ENCODE data around the gene FLT4.

The FLT4 gene

DNA sequence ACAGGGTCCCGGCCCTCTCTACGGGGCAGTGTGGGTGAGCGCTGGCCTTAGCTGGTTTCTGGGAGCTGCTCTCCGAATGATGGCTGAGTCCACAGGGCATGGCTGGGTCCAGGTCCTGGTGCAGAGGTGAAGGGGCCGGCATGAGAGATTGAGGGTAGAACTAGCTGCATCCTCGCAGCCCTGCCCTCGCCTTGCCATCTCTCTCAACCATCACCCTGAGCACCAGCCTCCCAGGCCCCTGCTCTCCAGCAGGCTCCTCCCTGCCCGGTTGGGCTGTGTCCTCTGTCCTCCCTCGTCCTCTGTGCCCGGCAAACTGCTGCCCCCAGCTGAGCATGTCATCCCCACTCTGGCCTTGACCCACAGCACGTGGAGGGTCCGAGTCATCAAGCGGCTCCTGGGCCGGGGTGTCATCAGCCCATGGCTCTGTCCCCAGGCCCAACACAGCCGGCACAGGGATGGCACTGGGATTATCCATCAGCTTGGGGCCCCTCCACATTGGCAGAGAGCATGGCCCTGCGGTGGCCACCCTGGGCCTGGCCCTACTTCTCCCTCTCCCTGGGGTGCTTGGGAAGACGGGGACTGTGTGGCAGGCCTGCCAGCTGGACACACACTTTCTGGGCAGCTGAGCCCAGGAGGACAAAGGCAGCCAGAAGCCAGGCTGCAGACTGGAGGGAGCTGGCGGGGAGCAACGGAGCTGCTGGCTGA lies 8.4 kb downstream of the FLT4 start:
- no peak for DNase-seq

DNA sequence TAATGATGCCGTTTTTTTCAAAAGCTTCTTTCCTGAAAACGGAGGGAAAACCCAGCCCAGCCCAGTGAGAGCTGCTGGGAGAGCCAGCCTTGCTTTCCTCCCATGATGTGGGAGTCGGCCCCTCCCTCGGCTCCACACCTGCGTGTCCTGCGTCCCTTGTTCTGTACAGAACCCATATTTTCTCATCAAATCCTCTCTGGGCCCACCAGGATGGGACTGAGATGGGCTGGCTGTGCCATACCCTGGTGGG lies 8.9 kb downstream of the FLT4 start:
- DNase-seq: no peak

DNA sequence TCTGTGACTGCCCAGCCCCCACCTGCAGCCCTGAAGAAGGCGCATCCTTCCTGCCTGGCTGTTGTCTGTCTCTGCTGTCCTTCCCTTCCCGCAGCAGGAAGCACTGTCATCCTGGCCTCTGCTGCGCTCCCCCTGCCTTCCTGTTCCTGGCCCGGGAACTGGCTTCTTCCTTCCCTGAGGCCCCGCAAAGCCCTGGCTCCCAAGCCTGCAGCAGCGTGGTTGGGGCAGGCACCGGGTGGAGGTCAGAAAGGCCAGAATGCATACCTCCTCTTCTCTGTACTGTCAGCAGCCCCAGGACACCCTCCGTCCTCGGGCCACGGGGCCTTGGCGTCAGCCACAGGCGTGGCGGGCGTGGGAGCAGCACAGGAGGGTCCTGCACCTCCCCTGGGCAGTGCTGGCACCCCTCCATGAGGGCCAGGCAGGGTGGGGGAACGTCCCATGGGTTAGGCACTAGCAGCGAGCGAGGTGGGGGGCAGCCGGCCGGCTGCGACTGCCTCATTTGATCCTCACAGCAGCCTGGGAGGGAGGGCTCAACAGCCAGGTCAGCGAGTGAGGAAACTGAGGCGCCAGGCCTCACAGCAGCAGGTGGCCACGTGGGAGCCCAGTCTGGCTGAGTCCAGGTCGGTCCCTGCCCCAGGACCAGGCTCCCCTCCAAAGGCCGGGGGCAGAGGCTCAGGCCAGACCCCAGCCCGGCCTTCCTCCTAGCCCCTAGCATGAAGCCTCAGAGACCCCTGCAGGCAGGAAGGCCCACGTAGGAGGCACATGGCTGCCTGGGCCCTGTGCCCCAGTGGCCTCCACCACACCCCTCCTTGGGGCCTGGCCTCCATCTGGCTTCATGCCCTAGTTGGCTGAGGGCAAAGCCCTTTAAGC lies 9.4 kb downstream of the FLT4 start:
- no peak for DNase-seq

DNA sequence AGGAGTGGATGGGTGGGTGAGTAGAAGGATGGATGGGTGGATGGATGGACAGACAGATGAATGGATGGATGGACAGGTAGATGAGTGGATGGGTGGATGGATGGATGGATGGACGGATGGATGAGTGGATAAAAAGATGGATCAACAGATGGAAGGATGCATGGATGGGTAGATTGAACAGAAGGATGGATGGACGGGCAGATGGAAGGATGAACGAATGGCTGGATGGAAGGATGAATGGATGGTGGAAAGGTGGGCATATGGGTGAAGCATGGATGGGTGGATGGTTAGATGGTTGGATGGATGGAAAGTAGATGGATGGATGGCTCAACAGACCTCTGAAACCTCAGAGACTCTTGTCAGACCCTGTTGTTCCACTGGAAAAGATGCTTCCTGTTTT lies 10.1 kb downstream of the FLT4 start:
- no peak for DNase-seq

DNA sequence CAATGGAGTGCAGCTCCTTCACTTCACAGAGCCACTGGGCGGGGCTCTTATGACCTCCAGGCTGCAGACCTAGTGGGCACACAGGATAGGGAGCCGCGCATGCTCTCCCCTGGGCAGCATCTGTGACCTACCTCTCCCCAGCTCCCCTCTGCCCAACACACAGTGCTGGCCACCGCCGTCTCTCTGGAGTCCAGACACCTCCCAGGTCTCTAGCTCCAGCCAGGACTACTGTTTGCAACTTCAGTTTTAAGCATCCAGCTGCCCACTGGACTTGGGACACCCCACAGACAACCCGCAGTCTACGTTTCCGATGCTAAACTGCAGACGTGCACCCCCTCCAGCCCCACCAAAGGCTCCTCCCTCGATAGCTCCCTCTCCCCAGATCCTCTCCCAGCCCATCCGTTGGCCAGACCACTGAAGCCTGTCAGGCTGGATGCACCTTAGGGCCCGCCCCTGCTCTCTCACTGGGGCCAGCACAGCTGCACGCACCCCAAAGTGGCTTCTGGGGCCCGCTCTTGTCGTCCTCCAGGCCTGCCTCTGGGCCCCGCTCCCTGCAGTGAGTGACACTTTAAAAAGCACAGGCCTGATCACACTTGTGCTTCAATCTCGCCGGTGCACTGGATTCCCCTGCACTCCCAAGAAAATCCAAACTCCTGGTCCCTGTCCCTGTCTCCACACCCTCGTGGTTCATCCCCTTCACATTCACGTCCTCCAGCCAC lies 11.3 kb downstream of the FLT4 start:
- no peak for DNase-seq

DNA sequence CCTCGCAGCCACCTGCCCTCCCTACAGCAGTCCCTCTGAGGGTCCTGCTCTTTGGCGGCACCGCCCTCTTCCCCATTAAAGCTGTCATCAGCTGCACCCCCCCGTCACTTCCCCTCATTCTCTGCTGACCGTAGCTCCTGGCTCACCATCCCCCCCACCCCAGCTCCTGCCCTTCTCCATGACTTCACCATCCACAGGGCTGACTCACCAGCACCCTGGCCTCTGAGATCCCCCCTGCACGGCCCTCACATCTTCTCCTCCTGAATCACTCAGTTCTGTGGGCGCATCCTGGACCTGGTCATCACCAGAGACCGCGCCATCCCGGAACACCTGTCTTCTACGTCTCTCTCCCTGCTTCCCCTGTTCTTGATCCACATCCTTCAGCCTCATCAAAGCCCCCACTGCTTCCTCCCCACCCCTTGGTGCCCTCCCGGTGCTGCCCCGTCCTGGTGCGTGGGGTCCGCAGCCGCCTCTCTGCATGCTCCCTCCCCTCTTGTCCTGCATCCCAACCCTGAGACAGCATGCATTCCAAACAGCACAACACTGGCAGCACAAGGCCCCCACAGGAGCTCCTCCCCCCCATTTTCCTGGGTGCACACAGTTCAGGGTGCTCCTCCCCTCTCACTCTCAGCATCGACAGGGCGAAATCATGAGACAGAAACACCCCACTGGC lies 12.9 kb downstream of the FLT4 start:
- no peak for DNase-seq

DNA sequence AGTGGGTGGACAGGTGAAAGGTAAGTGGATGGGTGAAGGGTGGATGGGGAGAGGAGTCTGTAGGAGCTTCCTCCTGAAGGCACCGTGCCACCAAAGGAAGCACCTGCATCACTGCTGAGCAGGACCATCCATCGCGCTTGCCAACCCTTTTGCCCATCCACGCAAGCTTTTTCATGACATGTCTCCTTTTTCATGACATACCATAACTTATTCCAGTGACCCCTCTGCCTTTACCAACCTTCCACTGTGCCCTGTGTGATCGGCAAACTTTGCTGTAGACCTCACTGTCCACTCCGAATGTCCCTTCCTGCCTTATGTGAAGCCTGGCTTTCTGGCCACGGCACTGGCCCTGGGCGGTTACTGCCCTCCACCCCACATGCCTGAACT lies 13.4 kb downstream of the FLT4 start:
- DNase-seq: no peak

DNA sequence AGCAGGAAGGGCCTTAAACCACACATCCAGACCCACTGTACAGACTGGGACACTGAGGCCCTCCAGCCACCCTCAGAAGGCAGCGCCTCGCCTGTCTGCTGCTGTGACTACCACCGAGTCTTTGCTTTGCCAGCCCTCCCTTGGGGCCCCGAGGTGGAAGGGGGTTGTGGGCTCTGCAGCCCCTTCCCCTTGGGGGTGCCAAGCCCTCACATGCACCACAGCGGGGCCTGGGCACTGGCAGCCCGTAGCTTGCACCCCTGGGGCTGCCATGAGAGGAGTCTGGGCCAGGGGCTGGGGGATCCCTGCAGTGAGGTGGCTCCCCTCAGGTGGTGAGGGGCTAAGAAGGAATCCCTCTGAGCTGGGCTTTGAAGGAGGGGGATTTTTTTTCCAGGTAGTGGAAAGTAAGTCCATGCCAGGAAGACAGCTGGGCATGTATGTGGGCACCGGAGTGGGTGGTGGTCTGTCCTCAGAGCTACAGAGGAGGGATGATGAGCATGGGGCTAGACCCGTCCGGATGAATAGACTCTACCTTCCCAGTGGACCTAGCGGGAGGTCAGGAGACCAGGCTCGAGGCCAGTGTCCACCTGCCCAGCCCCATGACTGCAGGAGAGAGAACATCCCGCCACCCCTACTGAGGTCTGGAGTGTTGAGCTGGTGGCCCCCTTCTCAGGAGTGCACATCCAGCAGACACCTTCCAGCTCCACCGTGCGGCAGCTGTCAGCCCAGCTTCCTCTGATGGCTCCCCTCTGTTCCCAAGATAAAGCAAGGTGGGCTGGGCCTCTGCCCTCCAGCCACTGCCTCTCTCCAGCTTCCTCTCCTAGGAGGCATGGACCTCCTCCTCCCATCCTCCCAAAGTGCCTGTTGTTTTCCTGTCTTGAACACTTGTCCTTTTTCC lies 15.9 kb downstream of the FLT4 start:
- no peak for DNase-seq

DNA sequence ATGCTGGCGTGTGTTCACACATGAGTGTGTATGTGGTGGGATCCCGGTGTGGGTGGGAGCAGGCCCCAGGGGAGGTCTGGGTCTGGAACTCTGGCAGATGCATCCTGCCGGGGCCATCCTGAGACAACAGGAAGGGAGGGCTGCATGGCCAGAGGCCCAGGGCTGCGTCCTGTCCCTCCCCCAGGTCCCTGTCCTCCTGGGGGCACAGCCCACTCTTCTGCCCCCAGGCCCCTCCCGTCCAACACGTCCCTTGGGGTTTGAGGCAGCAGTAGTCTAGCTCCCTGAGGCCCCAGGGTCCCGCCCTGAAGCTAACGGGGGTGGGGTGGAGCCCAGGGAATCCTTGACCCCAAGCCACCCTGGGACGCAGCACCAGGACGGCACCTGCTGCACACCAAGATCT lies 16.6 kb downstream of the FLT4 start:
- DNase-seq: no peak

DNA sequence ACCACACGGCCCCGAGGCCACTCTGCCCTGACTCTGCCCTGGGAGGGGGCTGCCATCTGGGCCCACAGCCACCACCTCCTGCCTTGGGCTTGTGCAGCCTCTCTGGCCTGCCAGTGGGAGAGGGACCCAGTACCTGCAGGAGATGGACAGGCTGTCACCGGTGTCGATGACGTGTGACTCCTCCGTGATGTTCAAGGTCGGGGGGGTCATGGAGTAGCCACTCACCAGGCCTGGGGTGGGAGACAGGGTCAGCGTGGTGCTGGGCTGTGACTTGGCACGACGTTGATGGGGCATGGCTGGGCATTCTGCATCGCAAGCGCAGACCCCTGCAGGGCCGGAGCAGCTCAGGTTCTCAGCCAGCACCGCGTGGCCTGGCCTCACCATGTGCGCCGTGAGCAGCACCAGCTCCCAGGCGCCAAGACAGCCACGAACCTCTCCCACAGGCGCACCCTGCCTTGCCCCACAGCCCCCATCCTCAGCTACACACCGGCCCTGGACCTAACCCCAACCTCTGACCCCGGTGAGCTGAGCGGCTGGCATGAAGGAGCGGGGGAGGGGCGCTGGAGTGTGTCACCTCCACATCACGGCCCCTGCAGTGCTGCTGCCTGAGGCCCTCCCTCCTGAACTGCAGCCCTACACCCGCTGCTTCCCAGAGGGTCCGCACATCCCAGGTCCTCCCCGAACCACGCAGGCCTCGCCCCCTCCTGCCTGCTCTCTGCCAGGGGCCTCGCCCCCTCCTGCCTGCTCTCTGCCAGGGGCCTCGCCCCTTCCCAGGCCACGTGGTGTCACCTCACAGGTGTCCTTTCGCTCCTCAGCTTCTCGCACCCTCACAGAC lies 17.6 kb downstream of the FLT4 start:
- no peak for DNase-seq

DNA sequence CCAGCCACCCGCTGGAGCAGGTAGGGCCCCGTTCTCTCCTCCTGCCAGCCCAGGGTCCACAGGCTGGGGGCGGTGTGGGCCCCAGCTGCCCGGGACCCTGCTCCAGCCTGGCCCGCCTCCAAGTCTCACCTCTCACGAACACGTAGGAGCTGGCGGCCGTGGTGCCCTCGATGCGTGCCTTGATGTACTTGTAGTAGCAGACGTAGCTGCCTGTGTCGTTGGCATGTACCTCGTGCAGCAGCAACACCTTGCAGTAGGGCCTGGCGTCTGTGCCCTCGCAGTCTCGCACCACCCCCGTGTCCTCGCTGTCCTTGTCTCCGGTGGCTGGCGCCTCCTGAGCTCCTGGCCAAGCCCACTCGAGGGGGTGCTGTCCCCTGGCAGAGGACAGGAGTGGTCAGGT lies 19.0 kb downstream of the FLT4 start:
- no peak for DNase-seq

DNA sequence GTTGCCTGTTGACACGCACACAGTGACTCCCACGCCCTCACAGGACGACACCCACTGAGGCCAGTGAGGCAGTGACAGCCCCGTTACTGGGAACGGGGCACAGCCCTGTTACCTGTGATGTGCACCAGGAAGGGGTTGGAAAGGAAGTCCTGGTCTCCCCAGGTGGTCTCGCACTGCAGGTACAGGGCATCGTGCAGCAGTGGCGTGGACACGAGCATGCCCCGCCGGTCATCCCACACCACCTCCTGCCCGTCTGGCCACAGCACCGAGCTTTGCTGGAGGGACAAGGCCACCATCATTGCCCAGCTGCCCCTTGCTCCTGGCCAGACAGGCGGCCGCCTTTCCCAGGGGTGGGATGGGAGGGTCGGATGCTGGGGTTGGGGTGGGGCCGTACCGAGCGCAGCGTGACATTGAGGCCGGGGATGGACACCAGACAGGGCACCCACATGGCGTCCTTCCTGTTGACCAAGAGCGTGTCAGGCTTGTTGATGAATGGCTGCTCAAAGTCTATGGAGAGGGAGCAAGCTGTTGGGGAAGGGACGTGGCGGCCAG lies 19.5 kb downstream of the FLT4 start:
- no peak for DNase-seq

DNA sequence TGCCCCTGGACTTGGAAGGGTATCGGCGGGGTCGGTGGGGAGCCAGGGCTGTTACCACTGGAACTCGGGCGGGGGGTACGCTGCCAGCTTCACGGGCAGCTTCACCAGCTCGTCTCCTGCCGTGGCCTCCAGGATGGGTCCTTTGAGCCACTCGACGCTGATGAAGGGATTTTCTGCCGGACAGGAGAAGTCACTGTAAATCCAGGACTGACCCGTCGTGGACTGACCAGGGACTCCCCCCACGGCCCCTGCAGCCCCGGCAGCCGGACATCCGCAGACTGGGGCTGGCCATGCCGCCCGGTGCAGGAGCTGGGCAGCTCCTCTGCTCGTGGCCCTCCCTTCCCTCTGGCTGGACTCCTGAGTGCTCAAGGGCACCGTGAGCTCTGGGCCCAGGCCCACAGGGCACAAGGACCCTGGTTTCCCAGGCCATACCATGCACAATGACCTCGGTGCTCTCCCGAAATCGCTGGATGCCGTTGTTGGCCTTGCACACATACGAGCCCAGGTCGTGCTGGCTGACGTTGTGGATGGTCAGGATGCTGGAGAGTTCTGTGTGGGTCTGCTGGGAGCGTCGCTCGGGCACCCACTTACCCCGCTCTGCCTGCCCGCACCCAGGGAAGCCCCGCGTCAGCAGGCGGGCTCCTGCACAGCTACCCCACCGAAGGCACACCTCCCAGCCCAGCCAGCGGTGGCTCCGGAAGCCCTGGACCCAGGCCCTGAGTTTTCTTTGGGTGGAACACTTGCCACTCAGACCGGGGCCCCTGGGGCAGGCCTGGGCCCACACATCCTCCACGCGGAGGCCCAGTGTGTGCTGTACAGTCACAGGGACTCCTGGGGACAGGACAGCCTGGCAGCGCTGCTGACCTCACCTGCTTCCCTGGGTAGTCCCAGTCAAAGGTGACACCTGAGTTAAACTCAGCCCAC lies 20.3 kb downstream of the FLT4 start:
- no peak for DNase-seq

DNA sequence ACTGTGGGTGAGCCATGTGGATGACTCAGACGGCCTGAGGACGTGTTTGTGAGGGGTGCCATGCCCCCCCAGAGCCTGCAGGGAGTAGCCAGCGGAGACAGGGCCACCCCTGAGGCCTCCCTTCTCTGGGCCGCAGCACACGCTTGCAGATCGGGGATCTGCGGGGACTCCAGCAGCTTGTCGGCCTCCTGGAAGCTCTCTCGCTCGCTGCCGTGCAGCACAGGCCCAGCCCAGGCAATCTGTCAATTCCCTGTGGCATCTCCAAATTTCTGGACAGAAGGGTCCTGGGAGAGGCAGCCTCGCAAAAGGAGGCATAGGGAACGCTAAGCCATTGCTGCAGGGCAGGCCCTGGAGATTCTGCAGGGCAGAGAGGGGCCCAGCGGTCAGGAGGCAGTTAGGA lies 21.2 kb downstream of the FLT4 start:
- DNase-seq: no peak

DNA sequence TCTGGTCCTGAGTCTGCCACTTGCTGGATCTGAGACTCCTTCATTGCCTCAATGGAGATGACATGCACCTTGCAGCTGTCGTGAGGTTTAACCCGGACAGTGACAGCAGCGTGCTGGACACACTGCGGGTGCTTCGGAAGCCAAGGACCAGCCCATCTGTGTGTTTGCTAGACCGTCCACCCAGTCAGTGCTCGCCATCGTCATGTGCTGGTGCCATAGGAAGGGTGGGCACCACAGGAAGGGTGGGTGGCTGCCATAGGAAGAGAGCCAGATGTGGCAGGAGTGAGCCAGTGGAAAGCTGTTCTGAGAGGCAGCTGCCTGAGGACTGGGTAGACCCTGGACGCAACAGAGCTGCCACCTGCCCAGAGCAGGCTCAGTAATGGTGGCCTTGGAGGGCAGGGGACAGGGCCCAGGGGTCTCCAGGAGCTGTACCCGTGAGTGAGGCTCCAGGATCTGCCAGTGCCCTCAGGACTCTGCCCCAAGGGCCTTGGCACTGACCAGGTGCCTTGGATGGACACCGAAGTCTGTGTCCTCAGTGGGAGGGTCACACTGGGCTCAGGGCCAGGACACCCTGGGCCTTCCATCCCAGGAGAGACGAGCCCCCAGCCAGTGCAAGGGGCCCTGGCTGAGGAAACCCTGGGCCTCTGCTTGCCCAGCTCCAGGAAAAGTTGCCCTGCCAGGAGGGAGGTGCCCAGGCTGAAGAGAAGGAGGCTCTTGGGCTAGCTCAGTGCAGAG lies 21.8 kb downstream of the FLT4 start:
- DNase-seq: no peak

DNA sequence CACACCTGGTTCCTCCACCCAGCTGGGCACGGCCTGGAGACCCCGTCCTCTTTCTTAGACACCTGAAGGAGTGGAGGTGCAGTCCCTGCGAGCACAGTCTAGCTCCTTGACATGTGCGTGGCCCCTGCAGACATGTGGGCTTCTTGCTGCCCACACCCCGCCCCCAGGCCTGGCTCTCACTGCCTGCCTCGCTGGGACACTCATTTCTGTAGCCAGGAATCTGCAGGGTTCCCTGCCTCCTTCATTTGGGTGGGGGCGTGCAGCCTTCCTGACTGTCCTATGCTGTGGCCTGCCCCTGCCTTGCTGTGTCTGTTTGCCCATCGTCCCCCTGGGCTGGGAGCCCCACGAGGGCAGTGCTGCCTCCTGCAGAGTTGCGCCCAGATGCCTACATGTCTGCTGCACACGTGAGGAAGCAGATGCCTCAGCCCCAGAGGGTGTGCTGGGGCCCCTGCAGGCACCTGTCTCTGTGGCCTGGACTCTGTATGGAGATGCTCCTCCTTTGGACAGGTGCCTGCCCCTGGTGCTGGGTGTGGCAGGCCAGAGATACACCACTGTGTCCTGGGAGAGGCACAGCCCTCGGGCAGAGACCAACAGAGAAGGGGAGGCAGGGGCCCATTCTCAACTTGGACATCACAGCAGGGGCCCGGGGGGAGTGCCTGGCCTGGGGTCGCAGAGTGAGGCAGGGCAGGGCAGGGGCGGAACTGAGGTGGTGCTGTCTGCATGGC lies 22.6 kb downstream of the FLT4 start:
- DNase-seq: no peak

DNA sequence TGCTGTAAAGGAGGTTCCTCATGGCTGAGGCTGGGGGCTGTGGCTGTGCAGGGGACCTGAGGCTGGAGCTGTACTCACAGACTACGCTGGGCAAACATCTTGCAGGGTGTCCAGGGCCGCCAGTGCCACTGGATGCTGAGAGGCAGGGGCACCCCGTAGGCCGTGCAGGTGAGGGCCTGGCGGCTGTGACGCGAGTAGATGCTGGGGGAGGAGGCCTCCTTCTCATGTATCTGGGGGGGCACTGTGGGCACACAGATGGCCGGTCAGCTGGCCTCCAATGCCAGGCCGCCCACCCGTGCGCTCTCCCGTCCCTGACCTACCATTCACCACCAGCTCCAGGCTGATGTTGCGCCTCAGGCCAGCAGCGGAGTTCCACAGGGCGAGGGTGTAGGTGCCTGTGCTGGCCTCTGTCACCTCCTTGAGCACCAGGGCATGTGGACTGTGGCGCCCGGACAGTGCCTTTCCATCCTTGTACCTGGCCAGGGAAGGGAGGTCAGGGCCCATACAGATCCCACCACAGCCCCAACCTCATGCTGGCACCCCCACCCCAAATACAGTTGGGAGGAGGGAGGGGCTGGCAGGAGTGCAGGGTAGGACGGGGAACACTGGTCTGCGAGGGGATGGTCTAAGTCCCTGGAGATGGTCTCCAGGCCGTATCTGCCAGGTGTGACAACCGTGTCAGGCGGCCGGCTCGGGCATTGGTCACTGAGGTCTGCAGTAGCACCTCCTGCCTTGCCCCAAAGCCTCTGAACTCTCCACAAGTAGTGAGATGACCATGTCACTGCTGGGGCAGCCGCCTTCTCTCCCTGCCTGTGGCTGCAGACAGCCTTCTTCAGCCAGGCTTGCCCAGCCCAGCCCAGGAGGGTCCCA lies 23.4 kb downstream of the FLT4 start:
- no peak for DNase-seq
